Cardiac ventricle fibroblast (primary cell): ENCODE results near the gene RAB3GAP1. TPM values are rescaled to one million over a fixed set of nuclear protein-coding genes. Genes with fewer than 3 reads are reported as not detected.

ENCODE experiments used
- total RNA-seq: library from RNA; depleted of rRNA; stranded (reverse); fragments of >200 nt; gene quantifications from 2 replicates; pipeline ENCODE4 v1.2.3, GENCODE V29; 2015

Gene RAB3GAP1
- total RNA-seq = 32.8 and 36.5 TPM in 2 replicates

DNA sequence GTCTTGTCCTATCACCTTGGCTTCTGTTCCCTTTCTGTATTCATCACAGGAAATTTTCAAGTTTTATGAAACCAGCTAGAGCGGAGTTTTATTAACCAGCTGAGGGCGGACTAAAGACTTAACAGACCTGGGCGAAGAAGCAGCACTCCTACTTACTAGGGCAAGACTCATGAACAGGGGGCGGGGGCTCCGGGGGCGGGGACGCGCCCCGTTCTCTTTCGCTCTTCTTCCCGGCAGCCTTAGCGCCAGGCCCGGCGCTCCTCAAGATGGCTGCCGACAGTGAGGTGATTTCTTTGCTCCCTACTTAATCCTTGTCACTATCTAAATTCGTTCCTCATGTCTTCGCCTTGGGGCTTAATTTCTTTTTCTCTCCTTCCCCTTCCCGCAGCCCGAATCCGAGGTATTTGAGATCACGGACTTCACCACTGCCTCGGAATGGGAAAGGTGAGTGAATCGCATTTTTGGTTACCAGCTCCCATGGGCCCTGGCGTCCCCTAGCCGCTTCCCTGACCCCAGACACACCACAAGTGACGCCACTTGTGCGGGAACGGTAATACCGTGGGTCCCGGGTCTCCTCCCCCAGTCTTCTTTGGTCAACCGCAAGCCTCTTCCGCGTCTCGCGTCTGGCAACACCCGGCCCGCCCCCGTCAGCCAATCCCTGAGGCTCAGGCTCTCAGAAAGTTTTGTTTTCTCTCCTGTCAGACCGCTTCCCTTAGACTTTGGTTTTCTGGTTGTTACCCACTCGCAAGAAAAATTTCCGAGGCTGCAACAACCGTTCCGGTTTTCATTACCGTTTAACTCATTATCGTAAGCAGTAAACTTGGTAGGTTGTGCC, at the start of gene RAB3GAP1:
Gene RAB3GAP1, plus strand, starts transcription at position 251 of the 835 bp plus-strand sequence. Its CDS starts 16 bp downstream, at position 267.

DNA sequence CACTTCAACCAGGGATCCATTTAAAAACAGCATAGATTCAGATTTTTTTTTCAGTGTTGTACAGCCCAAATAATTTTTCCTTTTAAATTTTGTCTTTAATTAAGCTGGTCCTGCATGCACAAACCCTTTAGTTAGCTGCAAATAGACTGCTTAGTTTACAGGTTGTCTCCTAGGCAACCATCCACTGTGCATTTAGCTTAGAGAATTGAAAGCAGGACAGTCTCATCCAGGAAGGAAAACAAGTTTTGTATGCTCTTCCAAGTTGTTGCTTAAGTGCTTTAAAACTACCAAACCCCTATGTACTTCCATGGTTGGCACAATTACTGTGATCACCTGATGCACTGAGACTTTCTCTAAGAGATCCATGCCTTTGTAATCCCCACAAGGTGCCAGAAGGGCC, 4.8 kb upstream of the RAB3GAP1 start, which contains the start of gene MAP3K19:
Gene MAP3K19, minus strand, starts transcription at position 148 of the 400 bp plus-strand sequence. CDS start 22,800 bp downstream, outside the sequence.

Other genes starting within 250 kb of the RAB3GAP1 start
- gene ACMSD, start 213.7 kb upstream of the RAB3GAP1 start, total RNA-seq = not detected in 2 replicates
- gene CCNT2, start 133.5 kb upstream of the RAB3GAP1 start, total RNA-seq = 8.4 and 19.9 TPM in 2 replicates
- not detected in 2 replicates for gene MAP3K19, start 4.8 kb upstream of the RAB3GAP1 start, total RNA-seq